Brain microvascular endothelial cell (primary cell): ENCODE data around the gene MLLT3.

Source experiments
- DNase-seq: peaks from one replicate; pipeline ENCODE4 v3.0.0-alpha.2; 2020
- H3K27ac ChIP-seq: fragments of 250-450 bp; sonication (Bioruptor Pico); 2 replicates; pipeline ENCODE4 v1.5.1; 2020; ENCODE audit warnings: mild to moderate bottlenecking, moderate library complexity
- H3K27me3 ChIP-seq: fragments of 250-450 bp; sonication (Bioruptor Pico); replicated peaks from 2 replicates; pipeline ENCODE4 v1.5.1; 2020; ENCODE audit warnings: mild to moderate bottlenecking
- H3K36me3 ChIP-seq: fragments of 250-450 bp; sonication (Bioruptor Pico); replicated peaks from 2 replicates; pipeline ENCODE4 v1.5.1; 2020; ENCODE audit warnings: mild to moderate bottlenecking
- H3K4me3 ChIP-seq: 2 replicates; pipeline ENCODE4 v1.5.1; 2011; ENCODE audit warnings: low read depth, mild to moderate bottlenecking, control low read depth, low read length, moderate library complexity
- CTCF ChIP-seq: IDR thresholded peaks from 2 replicates; pipeline ENCODE4 v1.5.1; 2011; ENCODE audit warnings: low read depth, mild to moderate bottlenecking, moderate library complexity, low read length, control low read depth, inconsistent platforms; ENCODE audit errors: missing control alignments
- in situ Hi-C: cut with HindIII; loops from 2 replicates; pipeline ENCODE4 v1.10.0; 2017; ENCODE audit warnings: low sequenced_read_pairs, low pct_ligation_motif_present

MLLT3 gene

GRCh38 chr9:20326516-20326915 lies 295.8 kb downstream of the MLLT3 start:
- Histone ChIP-seq H3K36me3 (no peaks in the 10 kb centered on the region), H3K27ac (no peak overlapping the region), H3K4me3 (no peak overlapping the region), H3K27me3 (no peaks in the 10 kb centered on the region)
- TF ChIP-seq CTCF: no peak
- DNase-seq: no peak
- in situ Hi-C loops: no loop called here

- Histone ChIP-seq H3K4me3 (no peak overlapping the region), H3K27ac (no peak overlapping the region), H3K36me3 (no peaks in the 10 kb centered on the region), H3K27me3 (no peaks in the 10 kb centered on the region)
- no peak for DNase-seq
- no peak for TF ChIP-seq CTCF
- in situ Hi-C loops: no loop called here
These were observed 297.3 kb downstream of the MLLT3 start for GRCh38 chr9:20325008-20325407.

- no peak overlapping the region for H3K27ac ChIP-seq
- no peak for TF ChIP-seq CTCF
These were observed 300.1 kb downstream of the MLLT3 start for GRCh38 chr9:20322212-20322611.

GRCh38 chr9:20321423-20322082 lies 300.7 kb downstream of the MLLT3 start:
- Histone ChIP-seq H3K27ac (no peak overlapping the region), H3K4me3 (no peak overlapping the region), H3K36me3 (no peaks in the 10 kb centered on the region), H3K27me3 (no peaks in the 10 kb centered on the region)
- no peak for DNase-seq
- TF ChIP-seq CTCF: no peak
- in situ Hi-C loops: no loop called here

More at GRCh38 chr9:20322212-20322611, 300.1 kb downstream of the MLLT3 start:
- H3K36me3 ChIP-seq: no peaks in the 10 kb centered on the region
- H3K4me3 ChIP-seq: no peak overlapping the region
- in situ Hi-C loops: no loop called here
- no peak for DNase-seq
- no peaks in the 10 kb centered on the region for H3K27me3 ChIP-seq

GRCh38 chr9:20320921-20321320 lies 301.4 kb downstream of the MLLT3 start:
- H3K27me3 ChIP-seq: no peaks in the 10 kb centered on the region
- H3K27ac ChIP-seq: no peak overlapping the region
- H3K36me3 ChIP-seq: no peaks in the 10 kb centered on the region
- DNase-seq: no peak
- TF ChIP-seq CTCF: no peak
- no peak overlapping the region for H3K4me3 ChIP-seq
- in situ Hi-C loops: no loop called here
